HG03060 (cell line): Measurements from ENCODE around the gene ZNF90.
A peak's percentile ranks its signal among the peaks of the same experiment; 100 is the strongest.
"Not testable (repeated sequence)": the region's sequence is repeated elsewhere in the genome, so short reads cannot be mapped to it uniquely, and the experiment has no call there.

Experiments used
- ATAC-seq: cut with Tn5 transposase; IDR thresholded peaks from one replicate; pipeline ENCODE4 v1.9.1; 2021; ENCODE audit warnings: low read depth, moderate number of reproducible peaks; ENCODE audit not compliant: unreplicated experiment

Gene ZNF90

DNA sequence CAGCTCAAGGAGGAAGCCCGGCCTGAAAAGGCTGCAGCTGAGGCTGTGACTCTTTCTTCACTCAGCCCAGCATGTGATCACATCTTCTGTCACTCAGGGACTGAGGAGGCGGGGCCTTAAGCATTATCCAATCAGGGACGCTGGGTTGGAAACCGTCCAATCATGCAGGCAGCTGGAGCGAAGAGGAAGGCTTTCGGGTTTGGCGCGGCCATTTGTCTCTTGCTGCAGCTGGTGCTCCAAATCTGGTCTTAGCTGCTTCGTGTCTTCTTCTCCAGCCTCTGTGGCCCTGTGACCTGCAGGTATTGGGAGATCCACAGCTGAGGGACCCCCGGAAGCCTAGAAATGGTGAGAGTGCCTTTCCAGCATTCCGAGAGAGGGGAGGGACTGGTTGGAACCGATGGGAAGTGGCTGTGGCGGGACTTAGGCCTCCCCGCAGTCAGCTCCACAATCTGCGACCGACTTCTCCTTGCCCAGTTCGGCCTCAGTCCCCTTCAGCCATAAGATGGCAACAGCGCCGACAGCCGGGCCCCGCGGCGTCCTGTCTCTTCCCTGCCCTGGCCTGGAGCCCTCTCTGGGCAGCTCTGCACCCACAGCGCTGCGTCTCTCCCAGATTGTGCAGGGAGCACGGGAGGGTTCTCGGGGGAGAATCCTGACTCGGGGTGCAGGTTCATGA is at the start of gene ZNF90:
ZNF90 (plus strand) TSS at position 210 of the 673 bp plus-strand sequence; CDS start at position 343, 133 bp downstream.
- peak; percentile 85 for ATAC-seq

DNA sequence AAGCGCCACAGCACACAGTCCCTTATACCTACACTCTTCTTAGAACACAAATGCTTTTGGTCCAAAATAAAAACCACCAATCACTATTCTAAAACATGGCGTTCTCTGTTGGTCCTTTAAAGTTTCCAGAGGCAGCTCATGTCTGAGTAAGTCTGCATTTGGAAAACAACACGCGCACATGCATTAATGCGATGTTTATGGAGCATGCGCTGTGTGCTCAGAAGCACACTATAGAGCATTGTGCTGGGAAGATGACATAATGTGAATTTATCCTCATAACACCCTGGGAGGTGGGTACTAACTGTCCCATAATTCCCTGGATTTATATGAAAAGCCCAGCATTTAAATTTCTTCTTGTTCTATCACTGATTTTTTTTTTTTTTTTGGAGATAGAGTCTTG is 49.2 kb upstream of the ZNF90 start:
- no peak for ATAC-seq

DNA sequence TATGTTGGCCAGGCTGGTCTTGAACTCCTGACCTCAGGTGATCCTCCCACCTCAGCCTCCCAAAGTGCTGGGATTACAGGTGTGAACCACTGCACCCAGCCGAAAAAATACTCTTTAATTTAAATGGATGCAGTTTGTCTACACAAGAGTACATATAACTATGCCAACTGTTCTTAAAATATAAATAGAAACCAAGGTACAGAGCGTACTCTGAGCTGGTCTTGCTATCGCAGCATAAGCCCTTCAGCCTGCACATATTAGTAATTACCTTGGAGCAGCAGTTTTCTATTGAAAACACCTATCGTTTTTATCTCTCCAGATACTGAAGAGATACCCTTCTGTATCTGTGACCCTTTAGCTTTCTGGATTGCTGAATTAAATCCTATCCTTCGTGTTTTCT is 41.9 kb upstream of the ZNF90 start:
- no peak for ATAC-seq

DNA sequence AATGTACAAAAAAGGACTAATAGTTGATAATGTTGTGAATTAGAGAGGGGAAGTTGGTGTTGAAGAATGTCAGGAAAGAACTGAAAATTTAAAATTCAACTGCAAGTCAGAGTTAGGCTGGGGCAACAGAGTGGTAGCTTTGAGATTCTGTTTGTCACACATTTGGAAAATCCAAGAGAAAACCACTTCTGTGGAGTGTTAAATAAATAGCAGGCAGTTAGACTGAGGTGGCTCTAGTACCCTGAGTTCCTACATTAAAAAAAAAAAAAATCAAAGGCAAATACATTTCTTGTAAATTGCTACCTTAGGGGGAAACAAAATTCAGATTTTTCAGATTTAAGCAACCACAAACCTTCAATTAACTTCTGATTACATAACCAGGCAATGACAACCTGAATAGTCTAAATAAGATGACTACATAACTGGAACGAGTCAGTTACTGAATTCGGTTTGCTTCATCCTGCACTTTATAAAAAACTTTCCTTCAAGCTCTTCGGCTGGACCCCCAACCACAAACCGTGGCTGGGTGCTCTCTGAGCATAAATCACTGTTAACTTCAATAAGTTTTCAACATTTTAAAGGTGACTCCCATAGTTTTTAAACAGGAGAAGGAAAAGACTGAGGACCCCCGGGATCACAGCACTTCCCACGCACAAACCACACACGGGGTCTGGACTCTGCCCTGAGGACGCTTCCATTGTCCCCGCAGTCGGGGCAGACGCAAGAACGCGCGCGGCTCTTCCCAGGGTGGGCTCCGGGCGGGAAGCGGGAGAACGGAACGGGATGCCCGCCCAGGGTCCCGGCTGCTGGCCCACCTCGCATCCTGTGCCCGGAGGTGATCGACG is 39.2 kb upstream of the ZNF90 start:
- no peak for ATAC-seq

DNA sequence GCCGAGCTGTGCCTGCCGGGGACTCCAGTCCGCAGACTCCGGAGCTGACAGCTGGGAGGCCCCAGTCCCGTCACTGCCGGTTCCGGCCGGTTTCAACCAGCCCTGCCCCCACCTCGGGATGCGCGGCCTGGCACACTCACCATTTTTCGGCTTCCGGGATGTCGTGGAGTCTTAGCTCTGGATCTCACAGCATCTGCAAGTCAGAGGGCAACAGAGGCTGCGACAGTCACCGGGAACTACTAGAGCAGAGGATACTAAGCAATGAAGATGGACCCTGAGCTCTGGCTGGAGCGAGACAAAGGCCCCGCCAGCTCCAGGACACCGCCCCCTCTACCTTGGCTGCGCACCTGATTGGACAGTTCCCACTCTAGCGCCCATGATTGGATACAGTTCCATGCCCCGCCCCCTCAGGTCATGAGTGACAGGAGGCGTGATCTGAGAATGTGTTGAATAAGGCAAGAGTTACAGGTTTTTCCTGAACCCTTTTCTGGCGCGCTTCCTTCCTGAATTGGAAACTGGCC is 38.5 kb upstream of the ZNF90 start, which contains the start of gene ZNF682:
ZNF682 (minus strand) TSS at position 303 of the 521 bp plus-strand sequence; CDS start at position 143, 160 bp downstream.
- ATAC-seq = peak; percentile 92

DNA sequence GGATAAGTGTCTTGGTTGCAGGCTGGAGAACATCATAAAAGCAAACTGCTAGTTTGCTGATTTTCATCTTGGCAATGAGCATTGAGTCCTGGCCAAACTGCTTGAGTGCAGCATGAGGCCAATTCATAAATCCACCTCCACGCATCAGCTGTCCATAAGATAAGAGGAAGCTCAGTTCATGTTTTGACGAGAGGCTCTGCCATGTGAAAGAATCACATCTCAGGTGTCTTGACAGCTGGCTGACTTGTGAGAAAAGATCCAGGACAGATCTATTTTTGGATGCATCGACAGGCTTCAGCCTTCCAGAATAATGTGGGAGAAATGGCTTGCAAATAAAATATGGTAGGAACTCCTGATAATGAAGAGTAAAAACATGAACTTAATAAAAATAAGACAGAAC is 33.1 kb upstream of the ZNF90 start:
- ATAC-seq = no peak

DNA sequence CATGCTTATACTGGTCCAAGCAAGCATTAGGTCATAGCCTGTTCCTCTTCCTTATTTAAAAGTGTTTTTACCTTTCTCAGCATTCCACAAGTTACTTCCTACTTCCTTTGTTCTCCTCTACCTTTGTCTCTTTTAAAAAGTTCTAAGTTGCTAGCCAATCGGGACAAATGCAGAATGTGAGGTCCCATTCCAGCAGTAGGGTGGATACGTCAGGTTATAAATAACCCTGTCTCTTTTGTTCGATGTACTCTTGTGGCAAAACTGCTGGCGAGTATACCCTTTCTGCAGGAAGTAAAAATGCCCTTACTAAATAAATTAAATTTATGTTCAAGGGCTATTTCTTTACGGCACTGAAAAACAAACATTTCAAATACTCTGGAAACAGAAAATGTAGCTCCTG is 32.1 kb upstream of the ZNF90 start:
- not testable (repeated sequence) for ATAC-seq

DNA sequence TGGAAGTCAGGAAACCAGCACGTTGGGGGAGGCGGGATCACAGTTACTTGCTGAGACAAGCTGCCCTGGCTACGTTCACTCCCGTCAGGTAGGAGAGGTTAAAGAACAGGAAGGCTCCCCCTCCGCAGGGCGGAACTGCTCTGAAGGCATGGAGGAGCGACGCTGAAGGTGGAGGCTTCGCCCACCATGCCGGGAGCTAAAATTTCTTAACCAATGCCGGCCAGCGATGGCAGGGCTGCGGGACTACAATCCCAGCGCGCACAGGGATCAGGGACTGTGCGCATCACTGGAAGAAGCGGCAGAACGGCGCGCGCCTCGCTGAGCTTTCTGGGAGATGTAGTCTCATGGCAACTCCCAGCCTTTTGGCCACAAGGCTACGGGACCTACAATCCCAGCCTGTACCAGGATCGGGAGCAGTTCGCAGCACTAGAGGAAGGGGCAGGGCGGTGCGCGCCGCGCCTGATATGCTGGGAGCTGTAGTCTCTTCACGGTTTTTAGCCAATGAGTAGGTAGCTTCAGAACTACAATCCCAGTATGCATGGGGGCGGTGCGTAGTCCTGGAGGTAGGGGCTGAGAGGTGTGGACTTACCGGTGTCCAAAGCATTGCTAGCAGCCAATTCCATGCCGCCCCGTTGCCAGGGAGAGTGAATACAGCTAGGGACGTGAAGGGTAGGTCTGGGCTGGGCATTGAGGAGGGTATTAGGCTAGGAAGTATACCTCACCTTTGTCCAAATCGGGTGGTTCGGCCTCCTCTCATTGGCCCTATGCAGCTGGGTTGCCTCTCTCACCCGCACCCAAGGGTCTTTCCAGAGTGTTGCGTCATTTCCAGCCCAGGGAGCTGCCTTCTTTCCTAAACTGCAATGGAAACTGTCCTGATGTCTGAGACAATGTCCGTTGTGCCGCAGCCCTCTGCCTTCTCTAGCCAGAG is 25.7 kb upstream of the ZNF90 start:
- ATAC-seq = peak; percentile 73

DNA sequence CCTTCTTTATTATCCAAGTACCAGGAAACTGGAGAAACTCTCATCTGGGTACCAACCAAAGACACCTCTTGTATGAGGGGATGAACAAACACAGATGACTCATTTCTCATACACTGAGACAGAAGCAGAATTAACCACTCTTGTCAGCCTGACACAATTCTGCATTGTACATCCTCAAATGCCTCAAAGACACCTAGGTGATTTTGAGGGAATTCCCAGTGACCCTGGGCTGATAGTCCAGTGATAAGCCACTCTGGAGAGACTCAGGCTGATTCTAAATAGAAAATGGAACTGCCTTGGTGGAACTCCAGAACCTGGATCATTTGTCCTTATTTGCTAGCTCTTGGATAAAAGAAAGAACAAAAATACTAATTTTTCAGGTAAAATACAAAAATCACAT is 19.1 kb upstream of the ZNF90 start:
- ATAC-seq = not testable (repeated sequence)

DNA sequence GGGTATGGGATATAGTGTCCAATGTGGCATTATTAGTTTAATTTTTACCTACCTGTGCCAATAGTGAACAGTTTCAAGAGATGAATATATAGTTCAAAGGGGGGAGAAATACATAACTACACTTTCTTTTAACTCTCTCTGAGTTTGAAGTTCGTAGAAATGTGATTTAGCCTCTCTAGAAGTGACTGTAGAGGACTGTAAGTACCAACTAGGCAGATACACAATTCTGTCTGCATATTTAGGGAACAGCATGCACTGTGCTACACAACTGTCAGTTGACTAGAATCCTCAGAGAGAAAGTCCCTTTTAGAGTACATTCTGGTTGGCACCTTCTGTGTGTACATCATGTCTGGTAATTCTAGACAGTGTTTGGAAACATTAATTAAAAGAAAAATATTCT is 17.5 kb upstream of the ZNF90 start:
- ATAC-seq = no peak

DNA sequence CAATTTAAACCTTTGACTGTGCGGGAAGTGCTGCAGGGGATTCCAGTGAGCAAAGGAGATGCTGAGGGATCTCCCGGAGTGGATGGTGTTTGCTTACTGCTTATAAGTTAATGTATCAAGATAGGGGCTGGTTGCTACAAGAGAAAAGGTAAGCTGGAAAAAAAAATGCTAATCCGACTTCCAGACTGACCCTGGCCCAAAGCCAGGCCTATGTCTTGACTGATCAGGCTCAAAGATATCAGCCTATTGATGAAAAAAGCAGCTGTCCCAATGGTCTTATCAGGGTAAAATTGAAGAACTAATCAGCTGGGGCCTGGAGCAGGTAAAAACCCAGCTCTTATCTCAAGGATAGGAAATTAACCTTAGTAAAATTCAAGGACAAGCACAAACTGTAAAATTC is 10.9 kb upstream of the ZNF90 start:
- no peak for ATAC-seq

DNA sequence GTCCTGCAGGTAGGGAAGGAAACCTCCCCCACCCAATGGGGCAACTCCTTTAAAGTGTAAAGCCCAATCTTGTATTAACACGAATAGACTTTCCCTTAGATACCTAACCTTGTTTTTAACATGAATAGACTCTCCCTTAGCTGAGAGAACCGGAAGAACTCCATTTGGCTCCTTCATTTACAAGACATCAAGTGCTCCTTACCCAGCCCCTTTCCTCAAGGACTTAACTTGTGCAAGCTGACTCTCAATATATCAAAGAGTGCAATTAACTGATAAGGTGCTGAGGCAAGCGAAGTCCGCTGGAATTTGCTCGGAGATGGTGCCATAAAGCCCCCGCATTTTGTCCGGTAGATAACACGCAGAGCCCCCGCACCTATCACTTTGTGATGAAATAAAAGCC is 9.9 kb upstream of the ZNF90 start:
- no peak for ATAC-seq

DNA sequence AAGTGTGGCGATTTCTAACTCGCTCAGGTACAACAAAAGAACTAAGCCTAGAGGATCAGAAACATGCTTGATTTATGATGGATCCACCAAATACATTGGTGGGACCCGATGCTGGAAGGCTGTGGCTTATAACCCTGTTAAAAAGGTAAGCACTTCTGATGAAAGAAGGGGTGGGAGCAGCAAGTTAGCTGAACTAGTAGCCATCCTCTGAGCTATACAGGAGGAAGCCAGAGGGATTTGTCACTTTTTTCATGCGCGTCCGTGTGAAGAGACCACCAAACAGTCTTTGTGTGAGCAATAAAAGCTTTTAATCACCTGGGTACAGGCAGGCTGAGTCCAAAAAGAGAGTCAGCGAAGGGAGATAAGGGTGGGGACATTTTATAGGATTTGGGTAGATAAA is 9.2 kb upstream of the ZNF90 start:
- ATAC-seq = not testable (repeated sequence)

DNA sequence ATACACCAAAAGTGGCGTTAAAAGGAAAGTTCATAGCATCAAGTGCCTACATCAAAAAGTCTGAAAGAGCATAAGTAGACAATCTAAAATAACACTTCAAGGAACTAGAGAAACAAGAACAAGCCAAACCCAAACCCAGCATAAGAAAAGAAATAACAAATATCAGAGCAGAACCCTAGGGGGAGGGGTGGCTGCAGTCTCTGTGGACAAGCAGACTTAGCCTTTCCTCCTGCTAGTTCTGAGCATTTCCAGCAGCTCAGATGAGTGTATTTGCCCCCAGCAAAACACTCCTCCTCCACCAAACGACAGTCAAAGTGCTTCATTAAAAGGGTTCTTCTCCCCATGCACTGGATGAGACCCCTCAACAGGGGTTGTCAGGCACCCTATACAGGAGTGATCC is 7.1 kb upstream of the ZNF90 start:
- no peak for ATAC-seq

DNA sequence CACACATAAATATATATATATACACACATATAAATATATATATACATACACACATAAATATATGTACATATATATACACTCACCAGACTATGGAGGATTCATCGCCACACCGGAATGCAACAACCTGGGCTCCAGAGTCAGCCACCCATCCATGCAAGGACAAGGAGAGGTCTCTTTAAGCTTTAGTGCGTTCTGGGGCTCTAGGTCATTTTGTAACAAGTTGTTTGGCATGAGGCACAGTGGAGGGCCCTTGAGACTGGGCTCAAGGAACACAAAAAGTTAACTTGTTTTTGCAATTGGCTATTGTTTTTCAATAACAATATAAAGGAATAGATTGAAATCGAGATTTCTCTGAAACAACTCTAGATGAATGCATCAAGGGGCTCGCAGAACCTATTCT is 4.9 kb upstream of the ZNF90 start:
- no peak for ATAC-seq

DNA sequence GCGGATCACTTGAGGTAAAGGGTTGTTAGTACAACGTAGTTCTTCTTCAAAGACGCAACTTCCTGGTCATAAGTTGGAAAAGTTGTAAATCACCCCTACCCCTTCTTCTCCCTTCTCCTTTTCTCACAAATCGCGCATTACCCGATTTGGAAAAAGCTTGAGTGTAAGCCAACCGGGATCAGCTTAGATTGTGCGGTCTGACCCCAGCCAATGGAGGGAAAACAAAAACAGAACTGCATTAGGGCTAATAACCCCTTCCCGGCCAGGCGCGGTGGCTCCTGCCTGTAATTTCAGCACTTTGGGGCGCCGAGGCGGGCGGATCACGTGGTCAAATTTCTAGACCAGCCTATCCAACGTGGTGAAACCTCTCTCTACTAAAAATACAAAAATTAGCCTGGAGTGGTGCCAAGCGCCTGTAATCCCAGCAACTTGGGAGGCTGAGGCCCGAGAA is 806 bp downstream of the ZNF90 start:
- no peak for ATAC-seq

DNA sequence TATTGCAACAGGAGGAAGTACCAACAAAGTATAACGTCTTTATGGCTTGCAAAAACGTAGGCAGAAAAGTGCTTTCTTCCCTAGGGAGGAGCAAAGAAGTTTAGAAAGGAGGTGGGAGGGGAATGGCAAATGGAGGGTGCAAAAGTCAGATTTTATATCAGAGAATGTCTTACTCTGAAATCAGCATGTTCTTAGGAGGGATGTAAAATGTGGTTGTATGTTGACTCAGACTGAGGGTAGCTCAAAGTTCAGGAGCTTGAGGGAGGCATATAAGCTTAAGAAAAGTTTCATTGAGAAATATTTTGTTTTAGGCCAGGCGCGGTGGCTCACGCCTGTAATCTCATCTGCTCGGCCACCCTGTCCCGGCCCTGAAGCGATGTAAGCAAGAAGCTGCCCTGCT is 1.7 kb downstream of the ZNF90 start:
- no peak for ATAC-seq

DNA sequence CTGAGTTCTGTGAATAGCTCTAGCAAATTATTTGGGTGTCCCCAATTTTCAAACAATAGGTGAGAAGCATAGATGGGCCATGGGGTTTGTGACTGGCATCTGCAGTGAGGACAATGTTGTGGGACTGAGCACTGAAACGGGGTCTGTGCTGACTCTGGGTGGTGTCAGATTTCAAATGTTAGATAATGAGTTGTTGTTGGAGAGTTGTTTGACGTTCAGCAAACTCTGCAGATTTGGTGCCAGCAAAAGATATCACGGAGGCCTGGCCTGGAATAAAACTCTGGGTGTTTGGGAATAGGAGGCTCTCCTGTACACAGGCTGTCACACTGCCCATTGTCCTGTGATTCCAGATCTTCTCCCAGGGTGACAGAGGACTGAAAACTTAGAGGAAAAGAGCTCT is 2.9 kb downstream of the ZNF90 start:
- no peak for ATAC-seq

DNA sequence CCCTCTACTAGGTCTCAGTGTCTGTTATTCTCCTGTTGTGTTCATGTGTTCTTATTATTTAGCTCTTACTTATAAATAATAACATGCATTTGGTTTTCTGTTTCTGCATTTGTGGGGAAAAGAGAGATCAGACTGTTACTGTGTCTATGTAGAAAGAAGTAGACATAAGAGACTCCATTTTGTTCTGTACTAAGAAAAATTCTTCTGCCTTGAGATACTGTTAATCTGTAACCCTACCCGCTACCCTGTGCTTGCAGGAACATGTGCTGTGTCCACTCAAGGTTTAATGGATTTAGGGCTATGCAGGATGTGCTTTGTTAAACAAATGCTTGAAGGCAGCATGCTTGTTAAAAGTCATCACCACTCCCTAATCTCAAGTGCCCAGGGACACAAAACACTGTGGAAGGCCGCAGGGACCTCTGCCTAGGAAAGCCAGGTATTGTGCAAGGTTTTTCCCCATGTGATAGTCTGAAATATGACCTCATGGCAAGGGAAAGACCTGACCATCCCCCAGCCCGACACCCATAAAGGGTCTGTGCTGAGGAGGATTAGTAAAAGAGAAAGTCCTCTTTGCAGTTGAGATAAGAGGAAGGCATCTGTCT is 4.5 kb downstream of the ZNF90 start:
- ATAC-seq = not testable (repeated sequence)

DNA sequence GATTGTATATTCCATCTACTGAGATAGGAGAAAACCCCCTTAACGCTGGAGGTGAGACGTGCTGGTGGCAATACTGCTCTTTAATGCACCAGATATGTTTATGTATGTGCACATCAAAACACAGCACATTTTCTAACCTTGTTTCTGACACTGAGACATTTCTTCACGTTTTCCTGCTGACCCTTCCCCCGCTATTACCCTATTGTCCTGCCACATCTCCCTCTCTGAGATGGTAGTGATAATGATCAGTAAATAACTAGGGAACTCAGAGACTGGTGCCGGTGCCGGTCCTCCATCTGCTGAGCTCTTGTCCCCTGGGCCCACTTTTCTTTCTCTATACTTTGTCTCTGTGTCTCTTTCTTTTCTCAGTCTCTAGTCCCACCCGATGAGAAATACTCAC is 5.1 kb downstream of the ZNF90 start:
- not testable (repeated sequence) for ATAC-seq
